HepG2 (cell line): Measurements from ENCODE around the gene CNTROB. TPM values are rescaled to one million over a fixed set of nuclear protein-coding genes. Genes with fewer than 3 reads are reported as not detected.

Experiments used
- ATAD3A ChIP-seq: sonication (generic); formaldehyde crosslinking; IDR thresholded peaks from 2 replicates; pipeline ENCODE4 v1.4.0; 2020; ENCODE audit warnings: missing genetic modification reagents
- ATF2 ChIP-seq: sonication (generic); formaldehyde crosslinking; IDR thresholded peaks from 2 replicates; pipeline ENCODE4 v1.4.0; 2020; ENCODE audit warnings: missing genetic modification reagents
- CENPT ChIP-seq: sonication (generic); formaldehyde crosslinking; IDR thresholded peaks from 2 replicates; pipeline ENCODE4 v1.8.0; 2022; ENCODE audit warnings: low read depth, mild to moderate bottlenecking, moderate library complexity, missing genetic modification reagents
- FLYWCH1 ChIP-seq: sonication (generic); formaldehyde crosslinking; IDR thresholded peaks from 2 replicates; pipeline ENCODE4 v1.8.1; 2023; ENCODE audit warnings: mild to moderate bottlenecking, missing genetic modification reagents
- GPN1 ChIP-seq: sonication (generic); formaldehyde crosslinking; IDR thresholded peaks from 2 replicates; pipeline ENCODE4 v1.5.1; 2020; ENCODE audit warnings: missing genetic modification reagents, borderline replicate concordance
- GRHL1 ChIP-seq: sonication (generic); formaldehyde crosslinking; conservative IDR thresholded peaks from 2 replicates; pipeline ENCODE4 v1.8.0; 2022; ENCODE audit warnings: missing genetic modification reagents
- HMGA1 ChIP-seq: sonication (generic); formaldehyde crosslinking; conservative IDR thresholded peaks from 2 replicates; pipeline ENCODE4 v1.4.0; 2020; ENCODE audit warnings: missing genetic modification reagents
- KDM5B ChIP-seq: sonication (generic); formaldehyde crosslinking; IDR thresholded peaks from 2 replicates; pipeline ENCODE4 v1.4.0; 2020; ENCODE audit warnings: missing genetic modification reagents, mild to moderate bottlenecking, borderline replicate concordance
- MTA1 ChIP-seq: sonication (generic); formaldehyde crosslinking; IDR thresholded peaks from 2 replicates; pipeline ENCODE4 v1.4.0; 2020; ENCODE audit warnings: missing genetic modification reagents, mild to moderate bottlenecking, borderline replicate concordance
- PAXIP1 ChIP-seq: sonication (generic); formaldehyde crosslinking; conservative IDR thresholded peaks from 2 replicates; pipeline ENCODE4 v1.4.0; 2020; ENCODE audit warnings: mild to moderate bottlenecking, missing genetic modification reagents, moderate library complexity
- RARG ChIP-seq: sonication (generic); formaldehyde crosslinking; IDR thresholded peaks from 2 replicates; pipeline ENCODE4 v1.4.0; 2020; ENCODE audit warnings: low read depth, mild to moderate bottlenecking, missing genetic modification reagents
- TSC22D2 ChIP-seq: sonication (generic); formaldehyde crosslinking; IDR thresholded peaks from 2 replicates; pipeline ENCODE4 v1.5.1; 2020; ENCODE audit warnings: missing genetic modification reagents, mild to moderate bottlenecking, borderline replicate concordance
- ZFP37 ChIP-seq: sonication (generic); formaldehyde crosslinking; IDR thresholded peaks from 2 replicates; pipeline ENCODE4 v1.4.0; 2020; ENCODE audit warnings: missing genetic modification reagents, borderline replicate concordance
- ZKSCAN8 ChIP-seq: IDR thresholded peaks from 2 replicates; pipeline ENCODE4 v1.6.1; 2016; ENCODE audit warnings: borderline replicate concordance, missing genetic modification reagents, missing compliant biosample characterization
- ZNF343 ChIP-seq: sonication (generic); formaldehyde crosslinking; IDR thresholded peaks from 2 replicates; pipeline ENCODE4 v1.4.0; 2020; ENCODE audit warnings: mild to moderate bottlenecking, missing genetic modification reagents
- ZNF776 ChIP-seq: sonication (generic); formaldehyde crosslinking; IDR thresholded peaks from 2 replicates; pipeline ENCODE4 v1.4.0; 2020; ENCODE audit warnings: mild to moderate bottlenecking, missing genetic modification reagents
- polyA plus RNA-seq, 8 experiments: library from polyadenylated mRNA; depleted of rRNA in 3 of 8; stranded (reverse) in 7 of 8; unstranded in 1 of 8; fragments of >200 nt; fragmentation: Illumina TruSeq in 4 of 8; extraction: Trizol in 4 of 8; gene quantifications; 2 replicates each; pipeline versions ENCODE4 v1.2.1 to v1.2.3, GENCODE V29; 2011 to 2016; ENCODE audit warnings: low read depth in 4 of 8, missing spikeins in 1 of 8, mixed read lengths in 1 of 8; ENCODE audit not compliant: insufficient read depth in 1 of 8
- total RNA-seq, 5 experiments: library from RNA; depleted of rRNA; stranded (reverse); fragments of >200 nt; fragmentation: Illumina TruSeq; extraction: Trizol; gene quantifications; 2 replicates each; pipeline ENCODE4 v1.2.3, GENCODE V29; 2016; ENCODE audit warnings: low read depth in 1 of 5

The CNTROB gene
- total and polyA plus RNA-seq, 2 of the 13 experiments (the other 11 are each of a cell fraction or from before 2014, with no cell fraction given): 21.2 to 24.1 TPM

- 0 out of 2 replicates have a peak, but pooled peaks have one; percentile 13 for TF ChIP-seq PAXIP1 (CRISPR knock-in tag)
- no peak for TF ChIP-seq TSC22D2 (CRISPR knock-in tag)
- TF ChIP-seq HMGA1 (CRISPR knock-in tag): no peak
- TF ChIP-seq ZNF776 (CRISPR knock-in tag): peak; percentile 75
- TF ChIP-seq GPN1 (CRISPR knock-in tag): no peak
- TF ChIP-seq FLYWCH1: 0 out of 2 replicates have a peak, but pooled peaks have one; percentile 39
- TF ChIP-seq ZKSCAN8 (CRISPR knock-in tag): no peak
- no peak for TF ChIP-seq ZNF343 (CRISPR knock-in tag)
- no peak for TF ChIP-seq GRHL1 (CRISPR knock-in tag)
- no peak for TF ChIP-seq ATAD3A (CRISPR knock-in tag)
- peak; percentile 91 for TF ChIP-seq KDM5B
- TF ChIP-seq ATF2 (CRISPR knock-in tag): no peak
- no peak for TF ChIP-seq CENPT (CRISPR knock-in tag)
- no peak for TF ChIP-seq ZFP37 (CRISPR knock-in tag)
- TF ChIP-seq RARG (CRISPR knock-in tag): no peak
- 0 out of 2 replicates have a peak, but pooled peaks have one; percentile 35 for TF ChIP-seq MTA1 (CRISPR knock-in tag)
Observed at GRCh38 chr17:7989781-7990655, 58.0 kb downstream of the CNTROB start (continued).
